VCaP (cell line): ENCODE data around the gene OR8B8.

ENCODE experiments used
- H3K27ac ChIP-seq: fragments of 450-650 bp; 2 replicates; pipeline ENCODE4 v1.5.1; 2017
- TF ChIP-seq, protein P1 (sequence below): fragments of 450-650 bp; conservative IDR thresholded peaks from 2 replicates; pipeline ENCODE4 v1.5.1; 2017; ENCODE audit warnings: mild to moderate bottlenecking, moderate library complexity

The OR8B8 gene, protein sequence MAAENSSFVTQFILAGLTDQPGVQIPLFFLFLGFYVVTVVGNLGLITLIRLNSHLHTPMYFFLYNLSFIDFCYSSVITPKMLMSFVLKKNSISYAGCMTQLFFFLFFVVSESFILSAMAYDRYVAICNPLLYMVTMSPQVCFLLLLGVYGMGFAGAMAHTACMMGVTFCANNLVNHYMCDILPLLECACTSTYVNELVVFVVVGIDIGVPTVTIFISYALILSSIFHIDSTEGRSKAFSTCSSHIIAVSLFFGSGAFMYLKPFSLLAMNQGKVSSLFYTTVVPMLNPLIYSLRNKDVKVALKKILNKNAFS

DNA sequence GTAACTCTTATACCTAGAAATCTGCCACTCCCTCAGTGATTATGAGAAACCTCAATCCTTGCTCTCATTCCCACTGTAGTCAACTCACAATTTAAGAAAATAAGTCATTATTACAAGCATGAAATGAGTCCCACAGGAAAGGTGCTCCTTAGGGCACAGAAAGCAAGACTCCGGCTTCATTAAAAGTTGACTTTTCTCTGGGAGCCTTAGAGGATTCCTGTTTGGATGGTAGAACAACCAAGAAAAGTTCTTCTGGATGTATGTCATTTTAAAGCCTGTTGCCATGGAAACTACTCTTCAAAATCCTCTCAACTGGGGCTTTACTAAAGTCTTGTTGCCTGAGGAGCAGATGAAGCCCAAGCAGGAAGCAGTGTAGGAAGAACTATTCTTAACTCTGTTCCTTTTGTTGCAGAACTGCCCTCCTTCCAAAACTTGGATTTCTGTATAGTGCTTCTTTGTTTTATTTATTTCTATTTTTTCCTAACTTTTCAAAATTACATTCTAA lies at the start of gene OR8B8:
TSS of gene OR8B8 (minus strand) at position 51 of the 505 bp plus-strand sequence. CDS start 4,611 bp downstream, outside the sequence.
- TF ChIP-seq, protein P1, sequence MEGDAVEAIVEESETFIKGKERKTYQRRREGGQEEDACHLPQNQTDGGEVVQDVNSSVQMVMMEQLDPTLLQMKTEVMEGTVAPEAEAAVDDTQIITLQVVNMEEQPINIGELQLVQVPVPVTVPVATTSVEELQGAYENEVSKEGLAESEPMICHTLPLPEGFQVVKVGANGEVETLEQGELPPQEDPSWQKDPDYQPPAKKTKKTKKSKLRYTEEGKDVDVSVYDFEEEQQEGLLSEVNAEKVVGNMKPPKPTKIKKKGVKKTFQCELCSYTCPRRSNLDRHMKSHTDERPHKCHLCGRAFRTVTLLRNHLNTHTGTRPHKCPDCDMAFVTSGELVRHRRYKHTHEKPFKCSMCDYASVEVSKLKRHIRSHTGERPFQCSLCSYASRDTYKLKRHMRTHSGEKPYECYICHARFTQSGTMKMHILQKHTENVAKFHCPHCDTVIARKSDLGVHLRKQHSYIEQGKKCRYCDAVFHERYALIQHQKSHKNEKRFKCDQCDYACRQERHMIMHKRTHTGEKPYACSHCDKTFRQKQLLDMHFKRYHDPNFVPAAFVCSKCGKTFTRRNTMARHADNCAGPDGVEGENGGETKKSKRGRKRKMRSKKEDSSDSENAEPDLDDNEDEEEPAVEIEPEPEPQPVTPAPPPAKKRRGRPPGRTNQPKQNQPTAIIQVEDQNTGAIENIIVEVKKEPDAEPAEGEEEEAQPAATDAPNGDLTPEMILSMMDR, result no peak
- H3K27ac ChIP-seq, result no peak within 1 kb of the TSS

- no peak overlapping the region for H3K27ac ChIP-seq
- TF ChIP-seq, protein P1, result no peak
Observed at GRCh38 chr11:124493016-124493655, 47.6 kb upstream of the OR8B8 start.

- no peak overlapping the region for H3K27ac ChIP-seq
- TF ChIP-seq, protein P1, result no peak
Observed at GRCh38 chr11:124483422-124483821, 37.9 kb upstream of the OR8B8 start.

DNA sequence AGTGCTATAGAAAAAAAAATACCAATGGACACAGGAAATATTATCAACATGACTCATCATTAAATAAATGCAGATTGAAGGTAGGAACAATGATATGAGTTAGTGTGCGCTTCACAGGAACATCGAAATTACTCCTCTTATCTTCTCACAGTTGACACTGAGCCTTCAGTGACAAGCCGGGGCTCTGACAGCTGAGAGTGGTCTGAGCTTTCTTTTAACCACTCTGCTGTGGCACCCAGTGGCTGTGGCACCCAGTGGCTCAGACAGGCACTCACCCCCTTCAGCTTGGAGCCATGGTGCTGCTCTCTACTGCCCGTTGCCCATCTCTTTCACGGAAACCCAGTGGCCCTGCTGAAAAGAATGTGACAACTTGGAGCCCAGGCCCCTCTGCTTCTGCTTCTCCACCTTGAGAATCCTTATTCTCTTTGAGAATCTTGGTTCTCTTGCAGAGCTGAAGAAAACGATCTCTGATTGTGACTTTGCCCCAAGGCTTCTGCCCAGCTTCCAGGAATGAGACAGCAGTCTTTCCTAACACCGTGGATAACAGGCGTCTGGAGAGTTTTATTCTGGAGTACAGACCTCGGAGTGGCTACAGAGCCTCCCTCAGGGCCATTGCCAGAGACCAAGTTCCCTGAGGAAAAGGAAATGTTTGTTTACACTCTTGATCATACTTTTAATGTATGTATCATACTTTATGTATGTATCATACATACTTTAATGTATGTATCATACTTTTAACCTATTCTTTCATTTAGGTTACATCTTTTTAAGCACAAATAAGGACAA lies 37.1 kb upstream of the OR8B8 start:
- TF ChIP-seq, protein P1, result no peak
- H3K27ac ChIP-seq, result no peak overlapping the region

DNA sequence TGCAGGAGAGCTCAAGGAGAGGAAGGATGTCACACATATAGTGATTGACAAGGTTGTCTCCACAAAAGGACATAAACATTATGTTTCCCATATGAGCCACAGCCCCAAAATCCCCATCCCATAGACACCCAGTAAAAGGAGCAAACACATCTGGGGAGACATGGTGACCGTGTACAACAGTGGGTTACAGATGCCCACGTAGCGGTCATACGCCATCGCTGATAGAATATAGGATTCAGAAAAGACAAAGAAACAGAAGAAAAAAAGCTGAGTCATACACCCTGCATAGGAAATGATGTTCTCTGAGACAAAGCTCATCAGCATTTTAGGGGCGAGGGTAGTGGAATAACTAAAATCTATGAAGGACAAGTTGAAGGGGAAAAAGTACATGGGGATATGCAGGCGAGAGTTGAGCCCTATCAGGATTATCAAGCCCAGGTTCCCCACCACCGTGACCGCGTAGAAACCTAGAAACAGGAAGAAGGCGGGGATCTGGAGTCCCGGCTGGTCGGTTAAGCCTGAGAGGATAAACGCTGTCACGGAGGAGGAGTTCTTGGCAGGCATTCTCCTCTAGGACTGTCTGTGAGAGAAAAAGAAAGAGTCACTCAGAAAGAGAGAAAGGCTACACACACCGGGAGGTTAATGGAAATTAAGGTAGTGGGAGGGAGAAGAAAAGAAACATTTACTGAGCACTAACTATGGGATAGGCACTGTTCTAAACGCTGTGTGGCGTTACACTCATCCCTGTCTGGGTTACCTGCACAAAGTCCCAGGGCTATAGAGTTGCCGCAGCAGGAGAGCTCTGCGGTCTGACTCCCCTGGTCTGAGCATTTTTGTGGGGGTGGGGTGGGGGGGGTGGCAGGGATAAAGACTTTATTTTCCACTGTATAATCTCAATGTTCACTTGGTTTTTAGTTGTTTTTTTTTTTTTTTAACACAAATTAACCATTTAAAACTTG lies 36.1 kb upstream of the OR8B8 start:
- no peak overlapping the region for H3K27ac ChIP-seq
- TF ChIP-seq, protein P1, result no peak

DNA sequence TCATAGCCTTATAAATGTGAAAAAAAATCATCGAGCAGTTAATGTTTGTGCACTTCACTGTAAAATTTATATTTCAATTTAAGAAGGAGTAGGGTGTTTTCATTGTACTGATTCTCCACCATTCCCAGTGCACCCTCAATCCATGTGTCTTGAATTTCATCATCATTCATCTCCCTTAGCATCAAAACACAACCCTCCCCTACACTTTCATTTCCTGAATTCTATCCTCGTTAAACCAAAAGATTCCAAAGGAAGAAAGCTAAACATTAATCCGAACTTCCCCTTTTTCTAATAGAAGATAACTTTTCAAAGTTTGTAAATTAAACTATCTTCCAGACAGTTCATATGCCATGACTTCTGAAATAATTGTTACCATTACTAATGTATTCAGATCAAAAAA lies 34.1 kb upstream of the OR8B8 start:
- H3K27ac ChIP-seq, result no peak overlapping the region
- TF ChIP-seq, protein P1, result no peak
